HepG2 (cell line): Measurements from ENCODE around the gene SAMD13. TPM values are rescaled to one million over a fixed set of nuclear protein-coding genes. Genes with fewer than 3 reads are reported as not detected.

Experiments
- ATAC-seq: fragments of 200-7000 bp; cut with Tn5 transposase; 3 replicates; pipeline ENCODE4 v1.9.1; 2020; ENCODE audit warnings: mild to moderate bottlenecking, moderate library complexity
- BruUV-seq: library from RNA; stranded (reverse); fragments of 400-500 nt; replicated peaks from 2 replicates; lab custom pipeline; 2021; lab: Mats Ljungman, UMichigan
- CTCF ChIA-PET: fragments of 300-600 bp; formaldehyde crosslinking; extraction: SDS; loops from one replicate; lab custom pipeline; 2021; ENCODE audit warnings: low total read pairs, inconsistent platforms, low intra/inter-chr PET ratio; lab: Yijun Ruan, JAX
- POLR2A ChIA-PET: fragments of 350-600 bp; sonication (Branson Sonifier 250); formaldehyde crosslinking; loops from one replicate; lab custom pipeline; 2020; ENCODE audit warnings: antibody characterized with exemption, inconsistent platforms; lab: Yijun Ruan, JAX
- DNase-seq: peaks from one replicate; pipeline ENCODE4 v3.0.0-alpha.2; 2015; ENCODE audit warnings: low spot score
- FAIRE-seq: peaks from 3 replicates; lab custom pipeline; 2011; peaks lifted over from hg19 to GRCh38; lab: Jason Lieb, UNC
- H2AFZ ChIP-seq: one replicate; pipeline ENCODE4 v1.6.1; 2011; ENCODE audit warnings: low read length, inconsistent platforms
- H3K27ac ChIP-seq: fragments of 300-600 bp; 3 replicates; pipeline ENCODE4 v1.8.0; 2011; ENCODE audit warnings: mixed run types, mild to moderate bottlenecking, mixed read lengths, low read length, inconsistent platforms; ENCODE audit not compliant: insufficient read depth; ENCODE audit errors: extremely low read length
- H3K27me3 ChIP-seq, 2 experiments: fragments of 200-600 bp in 1 of 2; 2 replicates in 1 of 2; 3 replicates in 1 of 2; pipeline versions ENCODE4 v1.6.0 to v1.8.0; 2011; ENCODE audit warnings: low read length in 2 of 2, mild to moderate bottlenecking in 2 of 2, moderate library complexity in 2 of 2, inconsistent platforms in 1 of 2; ENCODE audit not compliant: insufficient read depth in 2 of 2, control insufficient read depth in 1 of 2
- H3K36me3 ChIP-seq, 2 experiments: fragments of 200-600 bp in 1 of 2; replicated peaks in 1 of 2; 2 replicates in 1 of 2; 3 replicates in 1 of 2; pipeline versions ENCODE4 v1.5.1 to v1.8.0; 2011; ENCODE audit warnings: low read length in 2 of 2, inconsistent platforms in 1 of 2; ENCODE audit not compliant: insufficient read depth in 2 of 2, control insufficient read depth in 1 of 2
- H3K4me1 ChIP-seq: 2 replicates; pipeline ENCODE4 v1.5.1; 2012; ENCODE audit warnings: low read length, inconsistent platforms; ENCODE audit not compliant: insufficient read depth
- H3K4me2 ChIP-seq: 2 replicates; pipeline ENCODE4 v1.6.0; 2011; ENCODE audit warnings: low read depth, low read length, inconsistent platforms
- H3K4me3 ChIP-seq, 3 experiments: fragments of 200-600 bp in 1 of 3; sonication (generic), shearing (Covaris generic) in 1 of 3; replicated peaks in 1 of 3; 2 replicates each; pipeline ENCODE4 v1.5.1; 2011 to 2016; ENCODE audit warnings: low read length in 3 of 3, inconsistent platforms in 2 of 3, low read depth in 2 of 3, mild to moderate bottlenecking in 2 of 3, control low read depth in 1 of 3, mixed read lengths in 1 of 3; ENCODE audit not compliant: insufficient read depth in 1 of 3
- H3K79me2 ChIP-seq: one replicate; pipeline ENCODE4 v1.6.1; 2011; ENCODE audit warnings: low read length, inconsistent platforms; ENCODE audit not compliant: insufficient read depth
- H3K9ac ChIP-seq: 2 replicates; pipeline ENCODE4 v1.6.0; 2011; ENCODE audit warnings: mild to moderate bottlenecking, low read depth, low read length, inconsistent platforms; ENCODE audit not compliant: insufficient read depth
- H3K9me3 ChIP-seq: 2 replicates; pipeline ENCODE4 v1.5.1; 2012; ENCODE audit warnings: mild to moderate bottlenecking, low read length
- H4K20me1 ChIP-seq: 2 replicates; pipeline ENCODE4 v1.6.0; 2011; ENCODE audit warnings: inconsistent platforms, mild to moderate bottlenecking, low read length, moderate library complexity; ENCODE audit not compliant: insufficient read depth
- CBX5 ChIP-seq: sonication (generic); formaldehyde crosslinking; IDR thresholded peaks from 2 replicates; pipeline ENCODE4 v1.4.0; 2020; ENCODE audit warnings: missing genetic modification reagents, borderline replicate concordance
- DR1 ChIP-seq: sonication (generic); formaldehyde crosslinking; IDR thresholded peaks from 2 replicates; pipeline ENCODE4 v1.8.0; 2021; ENCODE audit warnings: mild to moderate bottlenecking, missing genetic modification reagents, inconsistent platforms
- KDM4B ChIP-seq: sonication (generic); formaldehyde crosslinking; IDR thresholded peaks from 2 replicates; pipeline ENCODE4 v1.4.0; 2020; ENCODE audit warnings: missing genetic modification reagents
- RBM22 ChIP-seq: fragments of 200-400 bp; formaldehyde crosslinking; optimal IDR thresholded peaks from 2 replicates; pipeline ENCODE3; 2017; ENCODE audit warnings: mild to moderate bottlenecking, low read length, moderate library complexity
- SKI ChIP-seq: fragments of 450-650 bp; IDR thresholded peaks from one replicate; pipeline ENCODE4 v1.6.1; 2018; ENCODE audit warnings: mild to moderate bottlenecking; ENCODE audit not compliant: partially characterized antibody
- SP5 ChIP-seq: IDR thresholded peaks from 2 replicates; pipeline ENCODE4 v1.6.1; 2016; ENCODE audit warnings: low read depth, borderline replicate concordance
- ZBTB42 ChIP-seq: sonication (generic); formaldehyde crosslinking; IDR thresholded peaks from 2 replicates; pipeline ENCODE4 v1.5.0; 2020; ENCODE audit warnings: mild to moderate bottlenecking, missing genetic modification reagents
- ZNF33A ChIP-seq: sonication (generic); formaldehyde crosslinking; IDR thresholded peaks from 2 replicates; pipeline ENCODE4 v1.5.1; 2020; ENCODE audit warnings: missing genetic modification reagents, mild to moderate bottlenecking, moderate library complexity, borderline replicate concordance
- ZNF564 ChIP-seq: sonication (generic); formaldehyde crosslinking; IDR thresholded peaks from 2 replicates; pipeline ENCODE4 v1.8.1; 2023; ENCODE audit warnings: mild to moderate bottlenecking, missing genetic modification reagents
- ZNF800 ChIP-seq: sonication (generic); formaldehyde crosslinking; IDR thresholded peaks from 2 replicates; pipeline ENCODE4 v1.4.0; 2020; ENCODE audit warnings: missing genetic modification reagents
- WGBS: methylation state at CpG from one replicate; pipeline ENCODE4 v1.1.6; 2017; ENCODE audit warnings: low lambda C conversion rate; 5-methylcytosine and 5-hydroxymethylcytosine counted together
- in situ Hi-C: cut with HindIII; loops from 2 replicates; pipeline ENCODE4 v1.10.0; 2017; ENCODE audit warnings: low pct_unique_long_range_greater_than_20kb; ENCODE audit not compliant: extremely low pct_ligation_motif_present
- intact Hi-C: fragments of 100-400 bp; cut with micrococcal nuclease; formaldehyde crosslinking; loops from one replicate; pipeline ENCODE4 v1.10.0; 2022; ENCODE audit not compliant: unreplicated experiment
- polyA plus RNA-seq, 8 experiments: library from polyadenylated mRNA; depleted of rRNA in 3 of 8; stranded (reverse) in 7 of 8; unstranded in 1 of 8; fragments of >200 nt; fragmentation: Illumina TruSeq in 4 of 8; extraction: Trizol in 4 of 8; gene quantifications; 2 replicates each; pipeline versions ENCODE4 v1.2.1 to v1.2.3, GENCODE V29; 2011 to 2016; ENCODE audit warnings: low read depth in 4 of 8, missing spikeins in 1 of 8, mixed read lengths in 1 of 8; ENCODE audit not compliant: insufficient read depth in 1 of 8
- total RNA-seq, 5 experiments: library from RNA; depleted of rRNA; stranded (reverse); fragments of >200 nt; fragmentation: Illumina TruSeq; extraction: Trizol; gene quantifications; 2 replicates each; pipeline ENCODE4 v1.2.3, GENCODE V29; 2016; ENCODE audit warnings: low read depth in 1 of 5

The SAMD13 gene
- total and polyA plus RNA-seq, 2 of the 13 experiments (the other 11 are each of a cell fraction or from before 2014, with no cell fraction given), result 0.09 to 0.18 TPM

- H3K4me2 ChIP-seq, result no peak overlapping the region
- H3K4me3 ChIP-seq, result no peak overlapping the region
- no peaks in the 10 kb centered on the region for H3K36me3 ChIP-seq
- ATAC-seq (no peak), FAIRE-seq (no peak), DNase-seq (no peak)
- intact Hi-C loops, result no loop called here
- CTCF ChIA-PET, result no interaction called here
- no peaks in the 10 kb centered on the region; the same call in 1 of the 2 replicates for H3K9me3 ChIP-seq
- no peak overlapping the region for H2AFZ ChIP-seq
- in situ Hi-C loops, result no loop called here
- peaks cover 14% of the 10 kb centered on the region for H3K4me1 ChIP-seq
- no TSS peak for BruUV-seq
- POLR2A ChIA-PET, result no interaction called here
- H4K20me1 ChIP-seq, result no peaks in the 10 kb centered on the region
- H3K79me2 ChIP-seq, result no peaks in the 10 kb centered on the region
- no peak overlapping the region for H3K27ac ChIP-seq
- H3K9ac ChIP-seq, result no peak overlapping the region
- no peak for TF ChIP-seq ZNF564
- no peak for TF ChIP-seq DR1
- TF ChIP-seq SKI, result no peak
- H3K27me3 ChIP-seq, result no peaks in the 10 kb centered on the region; a peak in 1 of 5 replicates
These were observed 45.9 kb upstream of the SAMD13 start for GRCh38 chr1:84255582-84255981.

GRCh38 chr1:84257617-84258016, 43.9 kb upstream of the SAMD13 start:
- no peak overlapping the region for H3K27ac ChIP-seq
- H3K9ac ChIP-seq, result no peak overlapping the region
- no peaks in the 10 kb centered on the region for H3K36me3 ChIP-seq
- H3K4me1 ChIP-seq, result peaks cover 23% of the 10 kb centered on the region
- no peak overlapping the region for H3K4me3 ChIP-seq
- no TSS peak for BruUV-seq
- ATAC-seq, result no peak
- H3K4me2 ChIP-seq, result no peak overlapping the region
- no peaks in the 10 kb centered on the region for H3K79me2 ChIP-seq
- no peak for FAIRE-seq
- intact Hi-C loops, result no loop called here
- no peak for DNase-seq
- ChIA-PET CTCF (no interaction called here), POLR2A (no interaction called here)
- in situ Hi-C loops, result no loop called here
- H2AFZ ChIP-seq, result no peak overlapping the region
- H3K9me3 ChIP-seq, result no peaks in the 10 kb centered on the region
- 39% methylated on average over 2 of the region's 2 CpGs for WGBS
- no peaks in the 10 kb centered on the region for H4K20me1 ChIP-seq
- no peaks in the 10 kb centered on the region; a peak in 1 of 5 replicates for H3K27me3 ChIP-seq
- TF ChIP-seq SP5 (CRISPR knock-in tag), result no peak
- TF ChIP-seq KDM4B, result no peak
- no peak for TF ChIP-seq ZNF33A (CRISPR knock-in tag)
- no peak for TF ChIP-seq ZNF800 (CRISPR knock-in tag)
- TF ChIP-seq ZBTB42 (CRISPR knock-in tag), result no peak
- no peak for TF ChIP-seq RBM22
- TF ChIP-seq CBX5 (CRISPR knock-in tag), result no peak
